ENCODE measurements around the gene STAT1. TPM values are rescaled to one million over a fixed set of nuclear protein-coding genes. Genes with fewer than 3 reads are reported as not detected.
"Not testable (repeated sequence)": the region's sequence is repeated elsewhere in the genome, so short reads cannot be mapped to it uniquely, and the experiment has no call there.

The STAT1 gene
- total RNA-seq, 2 experiments from 2014 or later, result 293 to 311 TPM

- peaks cover 58% of the 10 kb centered on the region for H3K4me1 Mint-ChIP-seq (ENCODE audit: low read depth)
- no peak for TF ChIP-seq CTCF (IDR thresholded peaks at IDR 0.05)
- no peak for DNase-seq
- CTCF ChIA-PET, result interaction anchor here (1.0 to 2.4 kb wide), 5 partner anchors 9 to 55 kb away, joined by 3 to 8 read pairs (median 5); no protein-coding TSS in a partner anchor
- peak overlapping the region; percentile 65 for H3K27ac Mint-ChIP-seq
- intact Hi-C loops (cut with micrococcal nuclease), result no loop called here
- peaks cover 12% of the 10 kb centered on the region for H3K9me3 Mint-ChIP-seq
- H3K4me3 Mint-ChIP-seq, result no peak overlapping the region
- POLR2A ChIA-PET, result interaction anchor here (0.9 to 13.6 kb wide), 10 partner anchors 8 to 153 kb away, joined by 3 to 144 read pairs (median 3); partner anchors contain the start of gene STAT1
- no peaks in the 10 kb centered on the region for H3K27me3 Mint-ChIP-seq
- ATAC-seq, result no peak
- H3K36me3 Mint-ChIP-seq (ENCODE audit: low read depth), result peaks cover 89% of the 10 kb centered on the region
Observed at GRCh38 chr2:190996947-190997346, 17.0 kb downstream of the STAT1 start.

- ChIA-PET CTCF (interaction anchor here (1.0 to 2.4 kb wide), 5 partner anchors 8 to 55 kb away, joined by 3 to 8 read pairs (median 5); no protein-coding TSS in a partner anchor), POLR2A (interaction anchor here (0.9 to 13.6 kb wide), 8 partner anchors 8 to 154 kb away, joined by 3 to 144 read pairs (median 6); partner anchors contain the start of gene STAT1)
- H3K9me3 Mint-ChIP-seq, result peaks cover 12% of the 10 kb centered on the region
- peaks cover 58% of the 10 kb centered on the region for H3K4me1 Mint-ChIP-seq (ENCODE audit: low read depth)
- no peak overlapping the region for H3K4me3 Mint-ChIP-seq
- peaks cover 89% of the 10 kb centered on the region for H3K36me3 Mint-ChIP-seq (ENCODE audit: low read depth)
- H3K27me3 Mint-ChIP-seq, result no peaks in the 10 kb centered on the region
- DNase-seq, result peak; percentile 42
- intact Hi-C loops (cut with micrococcal nuclease), result no loop called here
- peak overlapping the region; percentile 65 for H3K27ac Mint-ChIP-seq
- peak; percentile 49 for ATAC-seq
- TF ChIP-seq CTCF (IDR thresholded peaks at IDR 0.05), result peak; percentile 41
Observed at GRCh38 chr2:190996338-190996946, 17.5 kb downstream of the STAT1 start.

DNA sequence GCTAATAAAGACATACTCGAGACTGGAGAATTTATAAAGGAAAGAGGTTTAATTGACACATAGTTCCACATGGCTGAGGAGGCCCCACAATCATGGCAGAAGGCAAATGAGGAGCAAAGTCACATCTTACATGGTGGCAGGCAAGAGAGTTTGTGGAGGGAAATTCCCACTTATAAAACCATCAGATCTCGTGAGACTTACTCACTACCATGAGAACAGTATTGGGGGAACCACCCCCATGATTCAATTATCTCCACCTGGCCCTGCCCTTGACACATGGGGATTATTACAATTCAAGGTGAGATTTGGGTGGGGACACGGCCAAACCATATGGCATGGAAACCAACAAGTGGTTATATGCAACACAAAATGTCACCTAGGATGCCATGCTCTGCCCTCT lies 18.7 kb downstream of the STAT1 start:
- H3K27me3 Mint-ChIP-seq; CTCF ChIA-PET; ATAC-seq; intact Hi-C loops (cut with micrococcal nuclease); H3K4me3 Mint-ChIP-seq; DNase-seq: not testable (repeated sequence)
- Mint-ChIP-seq H3K4me1 (ENCODE audit: low read depth) (peaks cover 49% of the 10 kb centered on the region), H3K36me3 (ENCODE audit: low read depth) (peaks cover 86% of the 10 kb centered on the region), H3K27ac (peak overlapping the region; percentile 71), H3K9me3 (peaks cover 12% of the 10 kb centered on the region)
- POLR2A ChIA-PET, result interaction anchor here (1.4 to 13.6 kb wide), 5 partner anchors 8 to 19 kb away, joined by 3 to 144 read pairs (median 25); partner anchors contain the start of gene STAT1

- no peak for DNase-seq
- Mint-ChIP-seq H3K36me3 (ENCODE audit: low read depth) (peaks cover 84% of the 10 kb centered on the region), H3K9me3 (peaks cover 12% of the 10 kb centered on the region), H3K27me3 (no peaks in the 10 kb centered on the region), H3K27ac (peak overlapping the region; percentile 74), H3K4me3 (no peak overlapping the region), H3K4me1 (ENCODE audit: low read depth) (peaks cover 43% of the 10 kb centered on the region)
- intact Hi-C loops (cut with micrococcal nuclease), result no loop called here
- ChIA-PET POLR2A (interaction anchor here (1.4 to 13.6 kb wide), 5 partner anchors 9 to 19 kb away, joined by 3 to 144 read pairs (median 25); partner anchors contain the start of gene STAT1), CTCF (interaction anchor here (1.5 kb wide), 1 partner anchor 10 kb away, joined by 4 read pairs; no protein-coding TSS in a partner anchor)
- TF ChIP-seq CTCF (IDR thresholded peaks at IDR 0.05), result no peak
- ATAC-seq, result no peak
Observed at GRCh38 chr2:190994148-190994547, 19.8 kb downstream of the STAT1 start.

- ChIA-PET POLR2A (interaction anchor here (2.8 to 13.6 kb wide), 4 partner anchors 8 to 20 kb away, joined by 15 to 144 read pairs (median 73); partner anchors contain the start of gene STAT1), CTCF (interaction anchor here (0.7 to 1.5 kb wide), 2 partner anchors 9 to 58 kb away, joined by 3 to 4 read pairs; no protein-coding TSS in a partner anchor)
- H3K27ac Mint-ChIP-seq, result peak overlapping the region; percentile 1
- ATAC-seq (no peak), DNase-seq (no peak)
- H3K4me3 Mint-ChIP-seq, result no peak overlapping the region
- no peaks in the 10 kb centered on the region for H3K27me3 Mint-ChIP-seq
- TF ChIP-seq CTCF (IDR thresholded peaks at IDR 0.05), result no peak
- peaks cover 88% of the 10 kb centered on the region for H3K36me3 Mint-ChIP-seq (ENCODE audit: low read depth)
- intact Hi-C loops (cut with micrococcal nuclease), result no loop called here
- peaks cover 12% of the 10 kb centered on the region for H3K9me3 Mint-ChIP-seq
- H3K4me1 Mint-ChIP-seq (ENCODE audit: low read depth), result peaks cover 39% of the 10 kb centered on the region
Observed at GRCh38 chr2:190993292-190993643, 20.7 kb downstream of the STAT1 start.

Data from activated CD8-positive, alpha-beta T cell treated with anti-CD3 and anti-CD28 coated beads for 36 hours (primary cell).